ENCODE data around the gene RANGAP1. TPM values are rescaled to one million over a fixed set of nuclear protein-coding genes. Genes with fewer than 3 reads are reported as not detected.
A peak's percentile ranks its signal among the peaks of the same experiment; 100 is the strongest.

Gene RANGAP1
- total and polyA plus RNA-seq, 5 donors from 2014 or later, result 19.9 to 112 (median 24.2) TPM

- no peaks in the 10 kb centered on the region for H3K9me3 ChIP-seq (ENCODE audit: control insufficient read depth in 2 of 2, low read length in 2 of 2)
- H3K9me3 Mint-ChIP-seq, result no peaks in the 10 kb centered on the region
- no peaks in the 10 kb centered on the region for H3K4me1 ChIP-seq (ENCODE audit: control insufficient read depth, insufficient read depth, low read length, poor library complexity, severe bottlenecking)
- H3K4me1 Mint-ChIP-seq, result peaks cover 0 to 4% (median 0%) of the 10 kb centered on the region in 4 donors
- no peaks in the 10 kb centered on the region for H3K27me3 ChIP-seq (ENCODE audit: control insufficient read depth, insufficient read depth, low read length)
- no peak overlapping the region for H3K27ac ChIP-seq (ENCODE audit: insufficient read depth, low read length, poor library complexity, severe bottlenecking)
- no peaks in the 10 kb centered on the region for H3K27me3 Mint-ChIP-seq
- no peak overlapping the region for H3K27ac Mint-ChIP-seq
- H3K36me3 Mint-ChIP-seq, result no peaks in the 10 kb centered on the region
- ATAC-seq (ENCODE audit: low read depth in 2 of 2) (no peak), DNase-seq (no peak)
- H3K4me3 ChIP-seq (ENCODE audit: low read depth, low read length), result no peak overlapping the region
- no peak overlapping the region for H3K4me3 Mint-ChIP-seq
- peaks cover 64% of the 10 kb centered on the region for H3K36me3 ChIP-seq (ENCODE audit: control insufficient read depth, insufficient read depth, low read length)
These were observed 59.0 kb downstream of the RANGAP1 start for GRCh38 chr22:41226723-41227655.

GRCh38 chr22:41223535-41223934 is 62.5 kb downstream of the RANGAP1 start:
- no peak overlapping the region for H3K27ac ChIP-seq (ENCODE audit: insufficient read depth, low read length, poor library complexity, severe bottlenecking)
- H3K36me3 ChIP-seq (ENCODE audit: control insufficient read depth, insufficient read depth, low read length), result peaks cover 79% of the 10 kb centered on the region
- peak overlapping the region in 1 of 3 donors; percentile 44 for H3K27ac Mint-ChIP-seq

GRCh38 chr22:41222846-41223507 is 63.0 kb downstream of the RANGAP1 start:
- H3K9me3 ChIP-seq (ENCODE audit: control insufficient read depth in 2 of 2, low read length in 2 of 2), result no peaks in the 10 kb centered on the region
- Mint-ChIP-seq H3K27me3 (no peaks in the 10 kb centered on the region), H3K9me3 (no peaks in the 10 kb centered on the region), H3K36me3 (peaks cover 4% of the 10 kb centered on the region), H3K27ac (peak overlapping the region in 1 of 3 donors; percentile 44), H3K4me1 (peaks cover under 1 to 9% (median 5%) of the 10 kb centered on the region in 4 donors), H3K4me3 (peak overlapping the region in 1 of 4 donors; percentile 21)
- H3K27me3 ChIP-seq (ENCODE audit: control insufficient read depth, insufficient read depth, low read length), result no peaks in the 10 kb centered on the region
- no peak overlapping the region for H3K4me3 ChIP-seq (ENCODE audit: low read depth, low read length)
- DNase-seq, result no peak
- H3K4me1 ChIP-seq (ENCODE audit: control insufficient read depth, insufficient read depth, low read length, poor library complexity, severe bottlenecking), result peaks cover 2% of the 10 kb centered on the region
- H3K27ac ChIP-seq (ENCODE audit: insufficient read depth, low read length, poor library complexity, severe bottlenecking), result no peak overlapping the region
- ATAC-seq (ENCODE audit: low read depth in 2 of 2), result no peak
- H3K36me3 ChIP-seq (ENCODE audit: control insufficient read depth, insufficient read depth, low read length), result peaks cover 76% of the 10 kb centered on the region

More at GRCh38 chr22:41223535-41223934, 62.5 kb downstream of the RANGAP1 start:
- H3K9me3 Mint-ChIP-seq, result no peaks in the 10 kb centered on the region
- DNase-seq, result no peak
- H3K4me3 Mint-ChIP-seq, result no peak overlapping the region
- no peaks in the 10 kb centered on the region for H3K27me3 Mint-ChIP-seq
- Histone ChIP-seq H3K4me1 (ENCODE audit: control insufficient read depth, insufficient read depth, low read length, poor library complexity, severe bottlenecking) (no peaks in the 10 kb centered on the region), H3K27me3 (ENCODE audit: control insufficient read depth, insufficient read depth, low read length) (no peaks in the 10 kb centered on the region), H3K4me3 (ENCODE audit: low read depth, low read length) (no peak overlapping the region), H3K9me3 (ENCODE audit: control insufficient read depth in 2 of 2, low read length in 2 of 2) (no peaks in the 10 kb centered on the region)
- no peak for ATAC-seq (ENCODE audit: low read depth in 2 of 2)
- peaks cover 4% of the 10 kb centered on the region for H3K36me3 Mint-ChIP-seq
- H3K4me1 Mint-ChIP-seq, result peaks cover 0 to 6% (median 3%) of the 10 kb centered on the region in 4 donors

- H3K4me3 ChIP-seq (ENCODE audit: low read depth, low read length), result peak overlapping the region; percentile 69
- peaks cover 44% of the 10 kb centered on the region for H3K36me3 ChIP-seq (ENCODE audit: control insufficient read depth, insufficient read depth, low read length)
These were observed 68.3 kb downstream of the RANGAP1 start for GRCh38 chr22:41217553-41218157.

GRCh38 chr22:41216984-41217383 is 69.0 kb downstream of the RANGAP1 start:
- Mint-ChIP-seq H3K4me1 (peaks cover 8 to 26% (median 14%) of the 10 kb centered on the region in 4 donors), H3K36me3 (peaks cover 20% of the 10 kb centered on the region), H3K27me3 (no peaks in the 10 kb centered on the region), H3K9me3 (peaks cover 0 to 1% (median 0%) of the 10 kb centered on the region in 7 donors), H3K4me3 (peak overlapping the region in 1 of 4 donors; percentile 2), H3K27ac (peak overlapping the region in 1 of 3 donors; percentile 65)
- ATAC-seq (ENCODE audit: low read depth in 2 of 2) (no peak), DNase-seq (no peak)
- Histone ChIP-seq H3K9me3 (ENCODE audit: control insufficient read depth in 2 of 2, low read length in 2 of 2) (no peaks in the 10 kb centered on the region), H3K4me3 (ENCODE audit: low read depth, low read length) (peak overlapping the region; percentile 69), H3K36me3 (ENCODE audit: control insufficient read depth, insufficient read depth, low read length) (peaks cover 38% of the 10 kb centered on the region), H3K4me1 (ENCODE audit: control insufficient read depth, insufficient read depth, low read length, poor library complexity, severe bottlenecking) (peaks cover 12% of the 10 kb centered on the region), H3K27ac (ENCODE audit: insufficient read depth, low read length, poor library complexity, severe bottlenecking) (peak overlapping the region; percentile 51), H3K27me3 (ENCODE audit: control insufficient read depth, insufficient read depth, low read length) (no peaks in the 10 kb centered on the region)

More at GRCh38 chr22:41217553-41218157, 68.3 kb downstream of the RANGAP1 start:
- H3K9me3 ChIP-seq (ENCODE audit: control insufficient read depth in 2 of 2, low read length in 2 of 2), result no peaks in the 10 kb centered on the region
- Mint-ChIP-seq H3K4me1 (peaks cover 8 to 26% (median 14%) of the 10 kb centered on the region in 4 donors), H3K4me3 (peak overlapping the region; percentile 2 to 68 (median 60)), H3K27me3 (no peaks in the 10 kb centered on the region), H3K27ac (peak overlapping the region in 2 of 3 donors; percentile 65 to 88), H3K9me3 (peaks cover 0 to 1% (median 0%) of the 10 kb centered on the region in 7 donors), H3K36me3 (peaks cover 18% of the 10 kb centered on the region)
- peaks cover 12% of the 10 kb centered on the region for H3K4me1 ChIP-seq (ENCODE audit: control insufficient read depth, insufficient read depth, low read length, poor library complexity, severe bottlenecking)
- ATAC-seq (ENCODE audit: low read depth in 2 of 2), result peak; percentile 89 to 98
- no peaks in the 10 kb centered on the region for H3K27me3 ChIP-seq (ENCODE audit: control insufficient read depth, insufficient read depth, low read length)
- peak in 2 of 3 donors; percentile 41 to 88 for DNase-seq
- H3K27ac ChIP-seq (ENCODE audit: insufficient read depth, low read length, poor library complexity, severe bottlenecking), result peak overlapping the region; percentile 51

- no peak overlapping the region for H3K27ac Mint-ChIP-seq
- peak overlapping the region in 1 of 4 donors; percentile 35 for H3K4me3 Mint-ChIP-seq
- H3K4me1 ChIP-seq (ENCODE audit: control insufficient read depth, insufficient read depth, low read length, poor library complexity, severe bottlenecking), result peaks cover 12% of the 10 kb centered on the region
- peaks cover 34% of the 10 kb centered on the region for H3K36me3 ChIP-seq (ENCODE audit: control insufficient read depth, insufficient read depth, low read length)
- DNase-seq, result no peak
- H3K27ac ChIP-seq (ENCODE audit: insufficient read depth, low read length, poor library complexity, severe bottlenecking), result no peak overlapping the region
- peaks cover 0 to 1% (median 0%) of the 10 kb centered on the region in 7 donors for H3K9me3 Mint-ChIP-seq
- H3K27me3 Mint-ChIP-seq, result no peaks in the 10 kb centered on the region
- H3K4me3 ChIP-seq (ENCODE audit: low read depth, low read length), result no peak overlapping the region
- H3K9me3 ChIP-seq (ENCODE audit: control insufficient read depth in 2 of 2, low read length in 2 of 2), result no peaks in the 10 kb centered on the region
- H3K27me3 ChIP-seq (ENCODE audit: control insufficient read depth, insufficient read depth, low read length), result no peaks in the 10 kb centered on the region
- no peak for ATAC-seq (ENCODE audit: low read depth in 2 of 2)
- H3K4me1 Mint-ChIP-seq, result peaks cover 8 to 23% (median 14%) of the 10 kb centered on the region in 4 donors
- H3K36me3 Mint-ChIP-seq, result peaks cover 17% of the 10 kb centered on the region
These were observed 70.1 kb downstream of the RANGAP1 start for GRCh38 chr22:41215926-41216325.

- no peak overlapping the region for H3K27ac ChIP-seq (ENCODE audit: insufficient read depth, low read length, poor library complexity, severe bottlenecking)
- Mint-ChIP-seq H3K4me3 (peak overlapping the region in 2 of 4 donors; percentile 21 to 35), H3K27me3 (no peaks in the 10 kb centered on the region), H3K36me3 (peaks cover 22% of the 10 kb centered on the region), H3K4me1 (peaks cover 8 to 23% (median 14%) of the 10 kb centered on the region in 4 donors), H3K27ac (no peak overlapping the region), H3K9me3 (peaks cover 0 to 1% (median 0%) of the 10 kb centered on the region in 7 donors)
- ATAC-seq (ENCODE audit: low read depth in 2 of 2), result no peak
- no peaks in the 10 kb centered on the region for H3K27me3 ChIP-seq (ENCODE audit: control insufficient read depth, insufficient read depth, low read length)
- no peak overlapping the region for H3K4me3 ChIP-seq (ENCODE audit: low read depth, low read length)
- no peaks in the 10 kb centered on the region for H3K9me3 ChIP-seq (ENCODE audit: control insufficient read depth in 2 of 2, low read length in 2 of 2)
- DNase-seq, result no peak
- H3K36me3 ChIP-seq (ENCODE audit: control insufficient read depth, insufficient read depth, low read length), result peaks cover 34% of the 10 kb centered on the region
- H3K4me1 ChIP-seq (ENCODE audit: control insufficient read depth, insufficient read depth, low read length, poor library complexity, severe bottlenecking), result peaks cover 12% of the 10 kb centered on the region
These were observed 70.6 kb downstream of the RANGAP1 start for GRCh38 chr22:41215409-41215808.

Data from CD4-positive, CD25-positive, alpha-beta regulatory T cell (primary cell).